Measurements from ENCODE around the gene RFC2.

DNA sequence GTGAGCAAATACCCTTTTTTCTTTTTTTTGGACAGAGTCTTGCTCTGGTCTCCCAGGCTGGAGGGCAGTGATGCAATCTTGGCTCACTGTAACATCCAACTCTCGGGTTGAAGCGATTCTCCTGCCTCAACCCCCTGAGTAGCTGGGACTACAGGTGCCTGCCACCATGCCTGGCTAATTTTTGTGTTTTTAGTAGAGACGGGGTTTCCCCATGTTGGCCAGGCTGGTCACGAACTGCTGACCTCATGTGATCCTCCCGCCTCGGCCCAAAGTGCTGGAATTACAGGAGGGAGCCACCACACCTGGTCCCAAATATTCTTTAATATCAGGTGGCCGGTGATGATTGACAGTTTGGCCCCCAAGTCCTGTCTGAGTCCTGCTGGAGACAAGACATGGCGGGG, 37.8 kb downstream of the RFC2 start:
- TF ChIP-seq, protein P1, sequence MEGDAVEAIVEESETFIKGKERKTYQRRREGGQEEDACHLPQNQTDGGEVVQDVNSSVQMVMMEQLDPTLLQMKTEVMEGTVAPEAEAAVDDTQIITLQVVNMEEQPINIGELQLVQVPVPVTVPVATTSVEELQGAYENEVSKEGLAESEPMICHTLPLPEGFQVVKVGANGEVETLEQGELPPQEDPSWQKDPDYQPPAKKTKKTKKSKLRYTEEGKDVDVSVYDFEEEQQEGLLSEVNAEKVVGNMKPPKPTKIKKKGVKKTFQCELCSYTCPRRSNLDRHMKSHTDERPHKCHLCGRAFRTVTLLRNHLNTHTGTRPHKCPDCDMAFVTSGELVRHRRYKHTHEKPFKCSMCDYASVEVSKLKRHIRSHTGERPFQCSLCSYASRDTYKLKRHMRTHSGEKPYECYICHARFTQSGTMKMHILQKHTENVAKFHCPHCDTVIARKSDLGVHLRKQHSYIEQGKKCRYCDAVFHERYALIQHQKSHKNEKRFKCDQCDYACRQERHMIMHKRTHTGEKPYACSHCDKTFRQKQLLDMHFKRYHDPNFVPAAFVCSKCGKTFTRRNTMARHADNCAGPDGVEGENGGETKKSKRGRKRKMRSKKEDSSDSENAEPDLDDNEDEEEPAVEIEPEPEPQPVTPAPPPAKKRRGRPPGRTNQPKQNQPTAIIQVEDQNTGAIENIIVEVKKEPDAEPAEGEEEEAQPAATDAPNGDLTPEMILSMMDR (IDR thresholded peaks at IDR 0.05): no peak
- no peak for TF ChIP-seq POLR2AphosphoS5 (IDR thresholded peaks at IDR 0.05)

Data from prostate gland (tissue), 2 donors.